WTC11 (cell line): Measurements from ENCODE around the gene DCLRE1C. TPM values are rescaled to one million over a fixed set of nuclear protein-coding genes. Genes with fewer than 3 reads are reported as not detected.

Source experiments
- ATAC-seq: fragments of 200-7000 bp; cut with Tn5 transposase; 2 replicates; pipeline ENCODE4 v1.10.0; 2021; ENCODE audit warnings: mild to moderate bottlenecking, moderate library complexity
- CTCF ChIA-PET: fragments of 300-600 bp; sonication (Branson Sonifier 250); formaldehyde crosslinking; loops from one replicate; lab custom pipeline; 2021; ENCODE audit warnings: antibody characterized with exemption; lab: Charles Lee
- POLR2A ChIA-PET: fragments of 350-600 bp; sonication (Branson Sonifier 250); formaldehyde crosslinking; loops from one replicate; lab custom pipeline; 2021; ENCODE audit warnings: antibody characterized with exemption; lab: Charles Lee
- DNase-seq: peaks from one replicate; pipeline ENCODE4 v3.0.0; 2021; ENCODE audit warnings: low spot score
- H3K27ac Mint-ChIP-seq: 2 replicates; pipeline ENCODE4 v1.8.0; 2021; ENCODE audit warnings: mixed read lengths
- H3K27me3 Mint-ChIP-seq: 2 replicates; pipeline ENCODE4 v1.8.0; 2021; ENCODE audit warnings: low read depth, mild to moderate bottlenecking, moderate library complexity, mixed read lengths
- H3K36me3 Mint-ChIP-seq: 2 replicates; pipeline ENCODE4 v1.8.0; 2021; ENCODE audit warnings: mixed read lengths
- H3K4me1 Mint-ChIP-seq: 2 replicates; pipeline ENCODE4 v1.8.0; 2022; ENCODE audit warnings: mixed read lengths
- H3K4me3 Mint-ChIP-seq: 2 replicates; pipeline ENCODE4 v1.8.0; 2021; ENCODE audit warnings: mild to moderate bottlenecking, moderate library complexity, mixed read lengths
- H3K9me3 Mint-ChIP-seq: 2 replicates; pipeline ENCODE4 v1.8.0; 2021; ENCODE audit warnings: mixed read lengths
- AFF4 ChIP-seq: sonication (generic); formaldehyde crosslinking; IDR thresholded peaks from 2 replicates; pipeline ENCODE4 v1.8.1; 2023; ENCODE audit warnings: mild to moderate bottlenecking, missing genetic modification reagents, borderline replicate concordance
- ESRRA ChIP-seq: sonication (generic); formaldehyde crosslinking; IDR thresholded peaks from 2 replicates; pipeline ENCODE4 v1.8.1; 2022; ENCODE audit warnings: mild to moderate bottlenecking, missing genetic modification reagents, borderline replicate concordance
- FOXJ3 ChIP-seq: sonication (generic); formaldehyde crosslinking; IDR thresholded peaks from 2 replicates; pipeline ENCODE4 v1.9.0; 2021; ENCODE audit warnings: missing genetic modification reagents, mild to moderate bottlenecking, borderline replicate concordance
- FOXK1 ChIP-seq: sonication (generic); formaldehyde crosslinking; IDR thresholded peaks from 2 replicates; pipeline ENCODE4 v1.8.0; 2022; ENCODE audit warnings: mild to moderate bottlenecking, moderate library complexity, missing genetic modification reagents
- FOXP1 ChIP-seq: sonication (generic); formaldehyde crosslinking; IDR thresholded peaks from 2 replicates; pipeline ENCODE4 v1.8.0; 2022; ENCODE audit warnings: missing genetic modification reagents, mild to moderate bottlenecking, moderate library complexity, borderline replicate concordance
- GRHL2 ChIP-seq: fragments of 250-450 bp; sonication (Bioruptor Pico); IDR thresholded peaks from 2 replicates; pipeline ENCODE4 v1.8.0; 2022; ENCODE audit warnings: mild to moderate bottlenecking, moderate library complexity; ENCODE audit not compliant: insufficient replicate concordance, severe bottlenecking
- HMGXB4 ChIP-seq: sonication (generic); formaldehyde crosslinking; IDR thresholded peaks from 2 replicates; pipeline ENCODE4 v1.8.1; 2023; ENCODE audit warnings: mild to moderate bottlenecking, moderate library complexity, missing genetic modification reagents
- IRF2 ChIP-seq: sonication (generic); formaldehyde crosslinking; IDR thresholded peaks from 2 replicates; pipeline ENCODE4 v1.8.0; 2022; ENCODE audit warnings: low read depth, missing genetic modification reagents, borderline replicate concordance
- MAX ChIP-seq: sonication (generic); formaldehyde crosslinking; IDR thresholded peaks from 2 replicates; pipeline ENCODE4 v1.8.0; 2022; ENCODE audit warnings: mild to moderate bottlenecking, missing genetic modification reagents
- NR1H2 ChIP-seq: sonication (generic); formaldehyde crosslinking; IDR thresholded peaks from 2 replicates; pipeline ENCODE4 v1.9.0; 2021; ENCODE audit warnings: mild to moderate bottlenecking, moderate library complexity, missing genetic modification reagents
- PREB ChIP-seq: sonication (generic); formaldehyde crosslinking; IDR thresholded peaks from 2 replicates; pipeline ENCODE4 v1.8.1; 2022; ENCODE audit warnings: mild to moderate bottlenecking, missing genetic modification reagents, moderate library complexity, borderline replicate concordance
- STAT6 ChIP-seq: sonication (generic); formaldehyde crosslinking; conservative IDR thresholded peaks from 2 replicates; pipeline ENCODE4 v1.8.1; 2023; ENCODE audit warnings: mild to moderate bottlenecking, low read depth, missing genetic modification reagents, moderate library complexity
- ZBTB43 ChIP-seq: sonication (generic); formaldehyde crosslinking; IDR thresholded peaks from 2 replicates; pipeline ENCODE4 v1.8.1; 2023; ENCODE audit warnings: mild to moderate bottlenecking, missing genetic modification reagents
- ZMAT4 ChIP-seq: fragments of 250-450 bp; sonication (Bioruptor Pico); IDR thresholded peaks from 2 replicates; pipeline ENCODE4 v1.9.0; 2021; ENCODE audit warnings: mild to moderate bottlenecking
- ZNF396 ChIP-seq: fragments of 250-450 bp; sonication (Bioruptor Pico); IDR thresholded peaks from 2 replicates; pipeline ENCODE4 v1.8.0; 2021; ENCODE audit warnings: mild to moderate bottlenecking, moderate library complexity, borderline replicate concordance
- total RNA-seq: library from RNA; stranded (reverse); gene quantifications from 3 replicates; pipeline ENCODE4 v1.2.3, GENCODE V29; 2021

The DCLRE1C gene
- total RNA-seq, 1 experiment from 2014 or later: 4.3 TPM

- 0 out of 2 replicates have a peak, but pooled peaks have one; percentile 11 for TF ChIP-seq ZBTB43 (CRISPR knock-in tag)
- no peak for TF ChIP-seq ESRRA (CRISPR knock-in tag)
- peak; percentile 24; the same call in 1 of the 2 replicates for TF ChIP-seq HMGXB4 (CRISPR knock-in tag)
- TF ChIP-seq MAX: peak; percentile 43; the same call in 1 of the 2 replicates
- TF ChIP-seq FOXK1 (CRISPR knock-in tag): no peak
- TF ChIP-seq, all 79 proteins: peak for 7
Observed at GRCh38 chr10:14879124-14879927, 74.6 kb downstream of the DCLRE1C start (continued).

- Mint-ChIP-seq H3K36me3 (peaks cover 13% of the 10 kb centered on the region), H3K9me3 (no peaks in the 10 kb centered on the region), H3K27me3 (no peaks in the 10 kb centered on the region), H3K4me3 (peak within 1 kb of the TSS; percentile 94), H3K27ac (peak within 1 kb of the TSS; percentile 97), H3K4me1 (peaks cover 43% of the 10 kb centered on the region)
- ATAC-seq (peak; percentile 80), DNase-seq (peak; percentile 95)
- ChIA-PET POLR2A (interaction anchor here (0.5 to 3.9 kb wide), 14 partner anchors 9 to 693 kb away, joined by 3 to 75 read pairs (median 4); partner anchors contain the start of genes CDNF, DCLRE1C, HSPA14 and MEIG1), CTCF (interaction anchor here (0.7 to 1.8 kb wide), 10 partner anchors 11 to 678 kb away, joined by 3 to 11 read pairs (median 4); partner anchors contain the start of genes CDNF, DCLRE1C, HSPA14 and MEIG1)
- TF ChIP-seq ZNF396 (CRISPR knock-in tag) (no peak), NR1H2 (no peak), STAT6 (CRISPR knock-in tag) (no peak), GRHL2 (CRISPR knock-in tag) (no peak), PREB (no peak), AFF4 (CRISPR knock-in tag) (no peak), FOXP1 (CRISPR knock-in tag) (peak; percentile 56), ZMAT4 (CRISPR knock-in tag) (no peak), FOXJ3 (no peak), IRF2 (CRISPR knock-in tag) (no peak)
Observed at GRCh38 chr10:14878266-14879123, 75.4 kb downstream of the DCLRE1C start, which contains the start of gene SUV39H2. TSS of gene SUV39H2 (plus strand) at chr10:14878866. CDS start at chr10:14878889, 23 bp downstream.
